ENCODE results near the gene BST1. TPM values are rescaled to one million over a fixed set of nuclear protein-coding genes. Genes with fewer than 3 reads are reported as not detected.

The BST1 gene
- polyA plus RNA-seq, 1 donor (not counting 4 experiments of a cell fraction or from before 2014, with no cell fraction given), result 1.2 TPM

- Histone ChIP-seq H3K36me3 (ENCODE audit: control insufficient read depth in 2 of 2, extremely low read depth in 1 of 2, insufficient read depth in 2 of 2, low read length in 2 of 2) (no peaks in the 10 kb centered on the region), H3K9me3 (ENCODE audit: control insufficient read depth, low read depth, low read length) (no peaks in the 10 kb centered on the region), H3K79me2 (ENCODE audit: control insufficient read depth, insufficient read depth, low read length) (no peaks in the 10 kb centered on the region), H3K4me2 (ENCODE audit: control insufficient read depth, extremely low read depth, insufficient read depth, low read depth, low read length) (no peak overlapping the region), H3K4me3 (ENCODE audit: control insufficient read depth in 2 of 3, extremely low read depth in 1 of 3, insufficient read depth in 2 of 3, low read depth in 1 of 3, low read length in 3 of 3) (no peak overlapping the region), H3K27me3 (ENCODE audit: control insufficient read depth, extremely low read depth, insufficient read depth, low read length) (no peaks in the 10 kb centered on the region), H2AFZ (ENCODE audit: control insufficient read depth, low read length) (no peak overlapping the region), H4K20me1 (ENCODE audit: control insufficient read depth, extremely low read depth, insufficient read depth, low read length) (no peaks in the 10 kb centered on the region), H3K27ac (ENCODE audit: control insufficient read depth, insufficient read depth, low read length) (no peak overlapping the region), H3K9ac (ENCODE audit: control insufficient read depth, extremely low read depth, insufficient read depth, low read length) (no peak overlapping the region), H3K9me1 (ENCODE audit: control insufficient read depth, extremely low read depth, insufficient read depth, low read length) (no peaks in the 10 kb centered on the region), H3K4me1 (ENCODE audit: control insufficient read depth, extremely low read depth, insufficient read depth, low read length) (no peaks in the 10 kb centered on the region)
- no peak for FAIRE-seq
- no peak for DNase-seq (ENCODE audit: low read depth, low spot score)
- TF ChIP-seq, protein P1, sequence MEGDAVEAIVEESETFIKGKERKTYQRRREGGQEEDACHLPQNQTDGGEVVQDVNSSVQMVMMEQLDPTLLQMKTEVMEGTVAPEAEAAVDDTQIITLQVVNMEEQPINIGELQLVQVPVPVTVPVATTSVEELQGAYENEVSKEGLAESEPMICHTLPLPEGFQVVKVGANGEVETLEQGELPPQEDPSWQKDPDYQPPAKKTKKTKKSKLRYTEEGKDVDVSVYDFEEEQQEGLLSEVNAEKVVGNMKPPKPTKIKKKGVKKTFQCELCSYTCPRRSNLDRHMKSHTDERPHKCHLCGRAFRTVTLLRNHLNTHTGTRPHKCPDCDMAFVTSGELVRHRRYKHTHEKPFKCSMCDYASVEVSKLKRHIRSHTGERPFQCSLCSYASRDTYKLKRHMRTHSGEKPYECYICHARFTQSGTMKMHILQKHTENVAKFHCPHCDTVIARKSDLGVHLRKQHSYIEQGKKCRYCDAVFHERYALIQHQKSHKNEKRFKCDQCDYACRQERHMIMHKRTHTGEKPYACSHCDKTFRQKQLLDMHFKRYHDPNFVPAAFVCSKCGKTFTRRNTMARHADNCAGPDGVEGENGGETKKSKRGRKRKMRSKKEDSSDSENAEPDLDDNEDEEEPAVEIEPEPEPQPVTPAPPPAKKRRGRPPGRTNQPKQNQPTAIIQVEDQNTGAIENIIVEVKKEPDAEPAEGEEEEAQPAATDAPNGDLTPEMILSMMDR (optimal IDR thresholded peaks at IDR 0.05 in 1 of 3, IDR thresholded peaks at IDR 0.05 in 1 of 3, conservative IDR thresholded peaks at IDR 0.05 in 1 of 3; ENCODE audit: extremely low read depth in 1 of 3, insufficient read depth in 2 of 3, low read length in 3 of 3), result no peak
- no peak for TF ChIP-seq EZH2 (IDR thresholded peaks at IDR 0.05; ENCODE audit: low read length)
- dilution Hi-C loops (cut with MboI; ENCODE audit: extremely low pct_ligation_motif_present, low sequenced_read_pairs), result no loop called here
Observed at GRCh38 chr4:15718465-15718864, 15.6 kb downstream of the BST1 start.

- DNase-seq (ENCODE audit: low read depth, low spot score) (no peak), FAIRE-seq (no peak)
- Histone ChIP-seq H2AFZ (ENCODE audit: control insufficient read depth, low read length) (no peak overlapping the region), H3K9me1 (ENCODE audit: control insufficient read depth, extremely low read depth, insufficient read depth, low read length) (no peaks in the 10 kb centered on the region), H3K79me2 (ENCODE audit: control insufficient read depth, insufficient read depth, low read length) (no peaks in the 10 kb centered on the region), H3K9ac (ENCODE audit: control insufficient read depth, extremely low read depth, insufficient read depth, low read length) (no peak overlapping the region), H3K27ac (ENCODE audit: control insufficient read depth, insufficient read depth, low read length) (no peak overlapping the region), H3K9me3 (ENCODE audit: control insufficient read depth, low read depth, low read length) (no peaks in the 10 kb centered on the region), H3K36me3 (ENCODE audit: control insufficient read depth in 2 of 2, extremely low read depth in 1 of 2, insufficient read depth in 2 of 2, low read length in 2 of 2) (no peaks in the 10 kb centered on the region), H4K20me1 (ENCODE audit: control insufficient read depth, extremely low read depth, insufficient read depth, low read length) (no peaks in the 10 kb centered on the region), H3K4me2 (ENCODE audit: control insufficient read depth, extremely low read depth, insufficient read depth, low read depth, low read length) (no peak overlapping the region), H3K27me3 (ENCODE audit: control insufficient read depth, extremely low read depth, insufficient read depth, low read length) (no peaks in the 10 kb centered on the region), H3K4me1 (ENCODE audit: control insufficient read depth, extremely low read depth, insufficient read depth, low read length) (no peaks in the 10 kb centered on the region), H3K4me3 (ENCODE audit: control insufficient read depth in 2 of 3, extremely low read depth in 1 of 3, insufficient read depth in 2 of 3, low read depth in 1 of 3, low read length in 3 of 3) (no peak overlapping the region)
- dilution Hi-C loops (cut with MboI; ENCODE audit: extremely low pct_ligation_motif_present, low sequenced_read_pairs), result no loop called here
- TF ChIP-seq, protein P1 (optimal IDR thresholded peaks at IDR 0.05 in 1 of 3, IDR thresholded peaks at IDR 0.05 in 1 of 3, conservative IDR thresholded peaks at IDR 0.05 in 1 of 3; ENCODE audit: extremely low read depth in 1 of 3, insufficient read depth in 2 of 3, low read length in 3 of 3), result no peak
- TF ChIP-seq EZH2 (IDR thresholded peaks at IDR 0.05; ENCODE audit: low read length), result no peak
Observed at GRCh38 chr4:15718959-15719358, 16.1 kb downstream of the BST1 start.
